Mesothelial cell of epicardium (in vitro differentiated cells): ENCODE measurements around the gene SEMA7A. TPM values are rescaled to one million over a fixed set of nuclear protein-coding genes. Genes with fewer than 3 reads are reported as not detected.

Source experiments
- DNase-seq, 2 experiments: peaks; one replicate each; pipeline ENCODE4 v3.0.0; 2021; ENCODE audit warnings: low spot score in 2 of 2; ENCODE audit not compliant: unreplicated experiment in 2 of 2
- H3K27ac Mint-ChIP-seq: 2 replicates; pipeline ENCODE4 v1.8.0; 2021; ENCODE audit warnings: mixed read lengths
- H3K27me3 Mint-ChIP-seq: 2 replicates; pipeline ENCODE4 v1.8.0; 2021; ENCODE audit warnings: low read depth, mixed read lengths
- H3K36me3 Mint-ChIP-seq: 2 replicates; pipeline ENCODE4 v1.8.0; 2021; ENCODE audit warnings: mixed read lengths
- H3K4me1 Mint-ChIP-seq: 2 replicates; pipeline ENCODE4 v1.8.0; 2021; ENCODE audit warnings: mixed read lengths
- H3K4me3 Mint-ChIP-seq: 2 replicates; pipeline ENCODE4 v1.8.0; 2021; ENCODE audit warnings: mild to moderate bottlenecking, moderate library complexity, mixed read lengths
- H3K9me3 Mint-ChIP-seq: 2 replicates; pipeline ENCODE4 v1.8.0; 2021; ENCODE audit warnings: mixed read lengths
- CTCF ChIP-seq: fragments of 200-600 bp; sonication (generic); IDR thresholded peaks from one replicate; pipeline ENCODE4 v1.5.0; 2021; ENCODE audit warnings: antibody characterized with exemption; ENCODE audit not compliant: unreplicated experiment
- total RNA-seq: library from RNA; stranded (reverse); gene quantifications from 3 replicates; pipeline ENCODE4 v1.2.1, GENCODE V29; 2021

SEMA7A gene
- total RNA-seq, 1 donor from 2014 or later: 5.0 TPM

GRCh38 chr15:74411686-74412085 is 22.1 kb downstream of the SEMA7A start:
- TF ChIP-seq CTCF: no peak
- DNase-seq: no peak
- no peaks in the 10 kb centered on the region for H3K36me3 Mint-ChIP-seq
- no peak overlapping the region for H3K27ac Mint-ChIP-seq
- no peak overlapping the region for H3K4me3 Mint-ChIP-seq
- no peaks in the 10 kb centered on the region for H3K9me3 Mint-ChIP-seq
- H3K4me1 Mint-ChIP-seq: peaks cover 15% of the 10 kb centered on the region
- no peaks in the 10 kb centered on the region for H3K27me3 Mint-ChIP-seq

- no peaks in the 10 kb centered on the region for H3K9me3 Mint-ChIP-seq
- H3K4me3 Mint-ChIP-seq: no peak overlapping the region
- H3K27me3 Mint-ChIP-seq: no peaks in the 10 kb centered on the region
- H3K36me3 Mint-ChIP-seq: no peaks in the 10 kb centered on the region
- TF ChIP-seq CTCF: no peak
- no peak for DNase-seq
- H3K4me1 Mint-ChIP-seq: peaks cover 20% of the 10 kb centered on the region
- H3K27ac Mint-ChIP-seq: no peak overlapping the region
Observed at GRCh38 chr15:74410502-74410901, 23.3 kb downstream of the SEMA7A start.

- DNase-seq: no peak
- H3K4me1 Mint-ChIP-seq: peaks cover 21% of the 10 kb centered on the region
- no peak for TF ChIP-seq CTCF
- no peak overlapping the region for H3K4me3 Mint-ChIP-seq
- no peaks in the 10 kb centered on the region for H3K27me3 Mint-ChIP-seq
- no peak overlapping the region for H3K27ac Mint-ChIP-seq
- H3K36me3 Mint-ChIP-seq: no peaks in the 10 kb centered on the region
- H3K9me3 Mint-ChIP-seq: no peaks in the 10 kb centered on the region
Observed at GRCh38 chr15:74409225-74409624, 24.5 kb downstream of the SEMA7A start.

- Mint-ChIP-seq H3K9me3 (no peaks in the 10 kb centered on the region), H3K36me3 (no peaks in the 10 kb centered on the region), H3K4me3 (no peak overlapping the region), H3K27me3 (no peaks in the 10 kb centered on the region), H3K27ac (no peak overlapping the region), H3K4me1 (peaks cover 26% of the 10 kb centered on the region)
- DNase-seq: no peak
- no peak for TF ChIP-seq CTCF
Observed at GRCh38 chr15:74408815-74409214, 24.9 kb downstream of the SEMA7A start.

GRCh38 chr15:74408385-74408784 is 25.4 kb downstream of the SEMA7A start:
- H3K9me3 Mint-ChIP-seq: no peaks in the 10 kb centered on the region
- no peak for TF ChIP-seq CTCF
- H3K27me3 Mint-ChIP-seq: no peaks in the 10 kb centered on the region
- H3K27ac Mint-ChIP-seq: peak overlapping the region; percentile 58
- peaks cover 29% of the 10 kb centered on the region for H3K4me1 Mint-ChIP-seq
- H3K36me3 Mint-ChIP-seq: no peaks in the 10 kb centered on the region
- no peak for DNase-seq
- H3K4me3 Mint-ChIP-seq: no peak overlapping the region
